ENCODE results near the gene GPA33. TPM values are rescaled to one million over a fixed set of nuclear protein-coding genes. Genes with fewer than 3 reads are reported as not detected.

The GPA33 gene
- polyA plus RNA-seq, 1 experiment = not detected

DNA sequence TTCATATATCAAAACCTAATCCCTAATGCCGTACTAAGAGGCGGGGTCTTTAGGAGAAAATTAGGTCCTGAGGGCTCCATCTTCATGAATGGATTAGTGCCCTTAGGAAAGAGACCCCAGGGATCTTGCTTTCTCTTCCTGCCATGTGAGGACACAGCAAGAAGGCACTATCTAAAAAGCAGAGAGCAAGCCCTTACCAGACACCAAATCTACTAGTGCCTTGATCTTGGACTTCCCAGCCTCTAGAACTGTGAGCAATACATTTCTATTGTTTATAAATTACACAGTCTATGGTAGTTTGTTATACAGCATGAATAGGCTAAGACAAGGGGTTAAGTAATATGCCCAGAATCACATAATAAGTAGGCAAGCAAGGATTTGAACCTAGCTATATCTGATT lies 46.6 kb upstream of the GPA33 start:
- no peaks in the 10 kb centered on the region for H3K27me3 ChIP-seq (ENCODE audit: control insufficient read depth, insufficient read depth, low read length)
- POLR2A ChIA-PET = no interaction called here
- CTCF ChIA-PET = interaction anchor here (2.2 kb wide), 1 partner anchor 83 kb away, joined by 7 read pairs; the partner anchor contains the start of gene POU2F1
- no peak overlapping the region for H3K27ac ChIP-seq (ENCODE audit: low read depth, low read length)
- no peak for DNase-seq (ENCODE audit: low read depth, low spot score)
- H3K9me3 ChIP-seq (ENCODE audit: control insufficient read depth, insufficient read depth, low read length) = no peaks in the 10 kb centered on the region
- TF ChIP-seq, protein P1, sequence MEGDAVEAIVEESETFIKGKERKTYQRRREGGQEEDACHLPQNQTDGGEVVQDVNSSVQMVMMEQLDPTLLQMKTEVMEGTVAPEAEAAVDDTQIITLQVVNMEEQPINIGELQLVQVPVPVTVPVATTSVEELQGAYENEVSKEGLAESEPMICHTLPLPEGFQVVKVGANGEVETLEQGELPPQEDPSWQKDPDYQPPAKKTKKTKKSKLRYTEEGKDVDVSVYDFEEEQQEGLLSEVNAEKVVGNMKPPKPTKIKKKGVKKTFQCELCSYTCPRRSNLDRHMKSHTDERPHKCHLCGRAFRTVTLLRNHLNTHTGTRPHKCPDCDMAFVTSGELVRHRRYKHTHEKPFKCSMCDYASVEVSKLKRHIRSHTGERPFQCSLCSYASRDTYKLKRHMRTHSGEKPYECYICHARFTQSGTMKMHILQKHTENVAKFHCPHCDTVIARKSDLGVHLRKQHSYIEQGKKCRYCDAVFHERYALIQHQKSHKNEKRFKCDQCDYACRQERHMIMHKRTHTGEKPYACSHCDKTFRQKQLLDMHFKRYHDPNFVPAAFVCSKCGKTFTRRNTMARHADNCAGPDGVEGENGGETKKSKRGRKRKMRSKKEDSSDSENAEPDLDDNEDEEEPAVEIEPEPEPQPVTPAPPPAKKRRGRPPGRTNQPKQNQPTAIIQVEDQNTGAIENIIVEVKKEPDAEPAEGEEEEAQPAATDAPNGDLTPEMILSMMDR (IDR thresholded peaks at IDR 0.05; ENCODE audit: low read depth, low read length) = no peak
- no peak overlapping the region for H3K4me3 ChIP-seq (ENCODE audit: low read depth, low read length)

DNA sequence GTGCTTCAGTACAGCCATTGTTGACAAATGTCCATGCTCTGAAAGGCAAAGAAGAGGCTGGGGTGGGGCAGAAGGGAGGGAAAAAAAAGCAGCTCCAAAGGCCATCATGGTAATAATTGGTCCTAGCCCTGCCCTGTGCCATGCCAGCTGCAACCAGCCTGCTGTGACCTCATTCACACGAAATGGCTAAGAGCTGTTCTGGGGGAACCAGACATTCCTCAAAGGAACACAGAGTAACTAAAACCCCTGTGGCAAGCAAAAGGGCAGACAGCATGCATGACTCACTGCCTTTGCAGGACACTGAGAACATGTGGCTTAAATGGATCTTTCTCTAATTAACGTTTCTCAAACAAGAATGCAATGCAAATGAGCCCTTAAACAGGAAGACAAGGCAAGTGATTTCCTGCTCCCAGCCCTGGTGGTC lies 46.0 kb upstream of the GPA33 start:
- no peak for DNase-seq (ENCODE audit: low read depth, low spot score)
- Histone ChIP-seq H3K9me3 (ENCODE audit: control insufficient read depth, insufficient read depth, low read length) (no peaks in the 10 kb centered on the region), H3K27me3 (ENCODE audit: control insufficient read depth, insufficient read depth, low read length) (no peaks in the 10 kb centered on the region), H3K4me3 (ENCODE audit: low read depth, low read length) (no peak overlapping the region), H3K27ac (ENCODE audit: low read depth, low read length) (no peak overlapping the region)
- ChIA-PET CTCF (interaction anchor here (2.2 kb wide), 1 partner anchor 84 kb away, joined by 7 read pairs; the partner anchor contains the start of gene POU2F1), POLR2A (no interaction called here)
- TF ChIP-seq, protein P1 (IDR thresholded peaks at IDR 0.05; ENCODE audit: low read depth, low read length) = no peak

DNA sequence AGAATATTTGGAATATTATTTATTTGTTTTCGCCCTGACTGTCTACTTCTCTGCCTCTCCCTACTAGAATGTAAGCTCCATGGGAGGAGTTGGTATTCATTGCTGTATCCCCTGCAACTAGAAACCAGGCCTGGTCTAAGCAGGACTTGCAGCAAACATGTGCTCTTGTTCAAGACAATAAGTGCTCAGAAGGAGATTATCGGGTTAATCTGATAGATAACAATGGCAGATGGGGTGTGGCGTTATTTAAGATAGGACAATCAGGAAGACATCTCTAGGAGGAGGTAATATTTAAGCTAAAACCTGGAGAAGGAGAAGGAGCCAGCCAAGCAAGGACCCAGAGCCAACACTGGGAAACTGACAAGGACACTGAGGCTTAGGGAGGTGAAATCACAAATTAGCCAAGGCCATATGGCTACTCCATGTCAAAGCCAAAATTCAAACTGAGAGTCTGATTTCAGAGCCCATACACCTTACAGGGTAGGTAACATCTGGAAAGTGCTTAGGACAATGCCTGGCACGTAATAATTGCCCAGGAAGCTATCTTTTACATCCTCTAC lies 45.2 kb upstream of the GPA33 start:
- TF ChIP-seq, protein P1 (IDR thresholded peaks at IDR 0.05; ENCODE audit: low read depth, low read length) = no peak
- DNase-seq (ENCODE audit: low read depth, low spot score) = no peak
- Histone ChIP-seq H3K27me3 (ENCODE audit: control insufficient read depth, insufficient read depth, low read length) (no peaks in the 10 kb centered on the region), H3K9me3 (ENCODE audit: control insufficient read depth, insufficient read depth, low read length) (no peaks in the 10 kb centered on the region), H3K27ac (ENCODE audit: low read depth, low read length) (no peak overlapping the region), H3K4me3 (ENCODE audit: low read depth, low read length) (no peak overlapping the region)
- ChIA-PET POLR2A (no interaction called here), CTCF (no interaction called here)

DNA sequence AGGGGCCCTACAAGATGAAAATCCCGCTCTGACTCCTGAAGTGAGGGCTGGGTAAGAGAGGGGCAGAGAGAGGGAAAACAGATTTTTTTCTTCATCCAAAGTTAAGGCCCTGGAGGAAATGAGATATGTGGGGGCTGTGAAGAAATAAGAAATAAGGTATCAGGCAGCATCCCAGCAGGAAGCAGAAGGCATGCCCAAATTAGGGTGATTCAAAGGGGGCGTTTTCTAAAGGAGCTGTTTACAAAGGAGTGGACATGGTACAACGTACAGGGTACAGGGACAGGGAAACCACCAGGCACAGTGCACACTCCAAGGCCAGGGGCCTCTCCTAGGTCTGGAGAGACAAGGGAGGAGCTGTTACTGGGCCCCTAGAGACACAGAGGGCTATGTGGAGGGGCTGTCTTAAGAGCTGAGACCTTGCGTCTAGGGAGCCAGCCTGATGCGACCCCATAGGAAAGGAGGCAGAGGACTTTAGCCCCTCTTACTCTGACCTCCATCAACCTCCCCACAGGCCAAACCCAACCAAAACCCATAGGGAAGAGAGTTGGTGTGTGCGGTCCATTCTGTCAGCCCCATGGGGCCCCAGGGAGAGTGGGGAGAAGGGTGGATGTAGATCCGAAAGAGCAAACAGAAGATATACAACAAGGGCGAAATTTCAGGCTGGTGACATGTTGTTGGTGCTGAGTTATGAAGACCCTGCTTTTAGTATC lies 42.3 kb upstream of the GPA33 start:
- Histone ChIP-seq H3K27ac (ENCODE audit: low read depth, low read length) (no peak overlapping the region), H3K4me3 (ENCODE audit: low read depth, low read length) (no peak overlapping the region), H3K9me3 (ENCODE audit: control insufficient read depth, insufficient read depth, low read length) (no peaks in the 10 kb centered on the region), H3K27me3 (ENCODE audit: control insufficient read depth, insufficient read depth, low read length) (no peaks in the 10 kb centered on the region)
- TF ChIP-seq, protein P1 (IDR thresholded peaks at IDR 0.05; ENCODE audit: low read depth, low read length) = no peak
- no peak for DNase-seq (ENCODE audit: low read depth, low spot score)
- ChIA-PET POLR2A (no interaction called here), CTCF (no interaction called here)

DNA sequence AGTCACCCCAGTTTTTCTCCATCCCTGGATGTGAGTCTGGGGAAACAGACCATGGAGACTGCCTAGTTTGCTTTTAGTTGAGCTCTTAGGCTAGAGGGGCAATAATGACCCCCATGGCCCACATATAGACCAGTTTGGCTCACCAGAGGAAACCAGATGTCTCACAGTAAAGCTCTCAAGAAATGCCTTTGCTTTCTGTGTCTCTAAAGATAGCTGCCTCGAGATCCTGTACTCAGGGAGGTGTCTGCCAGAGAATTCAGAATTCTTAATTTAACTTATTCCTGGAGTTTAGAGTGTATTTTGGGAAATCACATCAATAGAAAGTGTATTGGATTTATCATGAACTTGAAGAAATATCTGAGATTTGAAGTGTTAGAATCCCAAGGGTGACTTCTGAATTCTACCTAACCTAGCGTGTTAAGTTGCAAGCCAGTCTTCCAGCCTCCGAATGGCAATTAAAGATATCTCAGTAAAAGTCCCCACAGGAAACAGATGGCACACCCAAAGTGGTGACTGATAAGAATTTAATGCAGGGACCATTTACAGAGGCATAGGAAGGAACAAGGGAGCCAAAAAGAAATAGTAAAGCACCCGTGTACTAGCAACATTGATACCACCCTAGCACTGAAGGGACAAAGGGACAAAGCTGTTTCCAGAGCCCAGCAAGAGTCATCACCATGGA lies 40.8 kb upstream of the GPA33 start:
- TF ChIP-seq, protein P1 (IDR thresholded peaks at IDR 0.05; ENCODE audit: low read depth, low read length) = no peak
- CTCF ChIA-PET = no interaction called here
- no peak for DNase-seq (ENCODE audit: low read depth, low spot score)

More for the DNA sequence above, 40.8 kb upstream of the GPA33 start:
- POLR2A ChIA-PET = no interaction called here
- Histone ChIP-seq H3K9me3 (ENCODE audit: control insufficient read depth, insufficient read depth, low read length) (no peaks in the 10 kb centered on the region), H3K27me3 (ENCODE audit: control insufficient read depth, insufficient read depth, low read length) (no peaks in the 10 kb centered on the region), H3K27ac (ENCODE audit: low read depth, low read length) (no peak overlapping the region), H3K4me3 (ENCODE audit: low read depth, low read length) (no peak overlapping the region)

Data from AG04450 (cell line).